GM12801 (cell line): ENCODE measurements around the gene ARID4A.

Experiments
- TF ChIP-seq, protein P1 (sequence below): IDR thresholded peaks from one replicate; pipeline ENCODE4 v1.5.1; 2011; ENCODE audit warnings: control low read depth; ENCODE audit not compliant: insufficient read length; ENCODE audit errors: extremely low read depth

Gene ARID4A

DNA sequence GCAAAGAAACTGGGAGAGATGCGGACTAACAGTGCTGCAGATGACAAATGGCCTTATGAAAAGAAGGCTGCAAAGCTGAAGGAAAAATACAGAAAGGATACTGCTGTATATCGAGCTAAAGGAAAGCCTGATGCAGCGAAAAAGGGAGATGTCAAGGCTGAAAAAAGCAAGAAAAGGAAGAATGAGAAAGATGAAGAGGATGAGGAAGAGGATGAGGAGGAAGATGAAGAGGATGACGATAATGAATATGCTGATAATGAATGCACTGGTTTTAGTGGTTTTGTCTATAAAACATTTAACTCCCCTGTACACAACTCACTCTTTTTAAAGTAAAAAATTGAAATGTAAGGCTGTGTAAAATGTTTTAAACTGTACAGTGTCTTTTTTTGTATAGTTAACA is 13.2 kb upstream of the ARID4A start:
- TF ChIP-seq, protein P1, sequence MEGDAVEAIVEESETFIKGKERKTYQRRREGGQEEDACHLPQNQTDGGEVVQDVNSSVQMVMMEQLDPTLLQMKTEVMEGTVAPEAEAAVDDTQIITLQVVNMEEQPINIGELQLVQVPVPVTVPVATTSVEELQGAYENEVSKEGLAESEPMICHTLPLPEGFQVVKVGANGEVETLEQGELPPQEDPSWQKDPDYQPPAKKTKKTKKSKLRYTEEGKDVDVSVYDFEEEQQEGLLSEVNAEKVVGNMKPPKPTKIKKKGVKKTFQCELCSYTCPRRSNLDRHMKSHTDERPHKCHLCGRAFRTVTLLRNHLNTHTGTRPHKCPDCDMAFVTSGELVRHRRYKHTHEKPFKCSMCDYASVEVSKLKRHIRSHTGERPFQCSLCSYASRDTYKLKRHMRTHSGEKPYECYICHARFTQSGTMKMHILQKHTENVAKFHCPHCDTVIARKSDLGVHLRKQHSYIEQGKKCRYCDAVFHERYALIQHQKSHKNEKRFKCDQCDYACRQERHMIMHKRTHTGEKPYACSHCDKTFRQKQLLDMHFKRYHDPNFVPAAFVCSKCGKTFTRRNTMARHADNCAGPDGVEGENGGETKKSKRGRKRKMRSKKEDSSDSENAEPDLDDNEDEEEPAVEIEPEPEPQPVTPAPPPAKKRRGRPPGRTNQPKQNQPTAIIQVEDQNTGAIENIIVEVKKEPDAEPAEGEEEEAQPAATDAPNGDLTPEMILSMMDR = no peak

DNA sequence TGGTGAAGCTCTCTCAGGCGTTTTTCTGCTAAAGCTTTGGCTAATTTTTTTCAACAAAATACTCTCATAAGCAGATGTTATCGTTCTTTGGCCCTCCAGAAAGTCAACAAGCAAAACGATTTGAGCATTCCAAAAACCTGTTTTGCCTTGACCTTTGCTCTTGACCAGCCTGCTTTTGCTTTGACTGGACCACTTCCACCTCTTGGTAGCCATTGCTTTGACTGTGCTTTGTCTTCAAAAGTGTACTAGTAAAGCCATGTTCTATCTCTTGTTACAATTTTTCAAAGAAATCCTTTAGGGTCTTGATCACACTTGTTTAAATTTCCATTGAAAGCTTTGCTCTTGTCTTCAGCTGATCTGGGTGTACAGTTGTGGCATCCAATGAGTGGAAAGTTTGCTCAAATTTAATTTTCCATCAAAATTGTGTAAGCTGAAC is 10.7 kb upstream of the ARID4A start:
- TF ChIP-seq, protein P1 = no peak

DNA sequence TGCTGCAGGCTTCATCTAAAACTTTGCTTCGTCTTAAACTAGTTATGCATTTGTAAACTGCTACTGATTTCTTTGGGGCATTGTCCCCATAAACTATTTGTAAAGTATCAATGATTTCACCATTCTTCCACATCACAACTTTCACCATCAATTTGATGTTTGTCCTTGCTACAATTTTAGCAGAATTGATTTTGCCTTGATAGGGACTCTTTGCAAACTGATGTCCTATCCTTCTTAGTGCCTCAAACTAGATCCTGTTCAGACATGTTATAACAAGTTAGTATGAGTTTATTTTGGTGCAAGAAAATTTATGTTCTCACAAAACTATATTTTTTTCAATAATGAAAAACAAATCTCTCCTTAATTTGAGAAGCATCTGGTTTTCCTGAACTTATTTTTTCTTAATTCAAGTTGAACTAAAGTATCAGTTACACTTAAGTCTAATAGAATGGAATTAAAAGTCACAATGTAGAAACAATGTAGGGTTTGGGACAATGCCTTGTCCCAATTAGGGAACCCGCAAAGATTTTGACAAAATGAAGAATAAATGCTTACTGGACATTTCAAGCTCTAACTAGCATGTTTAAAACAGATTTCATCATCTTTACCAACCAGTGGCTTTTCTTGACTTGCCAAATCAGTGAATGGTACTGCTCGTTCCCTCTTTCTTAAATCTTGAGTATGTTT is 10.1 kb upstream of the ARID4A start:
- TF ChIP-seq, protein P1 = no peak

- TF ChIP-seq, protein P1 = no peak
Observed at GRCh38 chr14:58291646-58292045, 6.7 kb upstream of the ARID4A start.

GRCh38 chr14:58292187-58292586 is 6.2 kb upstream of the ARID4A start:
- TF ChIP-seq, protein P1 = no peak

- TF ChIP-seq, protein P1 = no peak
Observed at GRCh38 chr14:58294201-58294600, 4.2 kb upstream of the ARID4A start.

DNA sequence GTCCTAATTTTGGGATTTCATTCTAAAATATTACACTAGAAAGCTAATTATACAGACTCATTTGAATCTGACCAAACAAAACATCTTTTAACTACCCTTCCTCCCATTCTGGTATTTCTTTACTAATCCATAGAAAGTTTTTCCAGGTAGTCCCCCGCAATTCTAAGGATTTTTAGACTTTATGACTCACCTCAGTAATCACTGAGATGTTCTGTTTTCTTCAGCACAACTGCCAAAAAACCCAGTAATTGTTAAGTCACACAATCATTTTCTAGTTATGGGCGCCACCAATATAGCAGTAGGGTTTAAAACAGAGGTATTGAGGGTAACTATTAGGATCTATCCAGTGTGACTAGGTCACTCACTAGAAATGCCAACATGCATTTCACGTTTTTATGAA is 1.6 kb upstream of the ARID4A start:
- TF ChIP-seq, protein P1 = no peak
